Measurements from ENCODE around the gene CRPPA.
"Not testable (repeated sequence)": the region's sequence is repeated elsewhere in the genome, so short reads cannot be mapped to it uniquely, and the experiment has no call there.

The CRPPA gene

DNA sequence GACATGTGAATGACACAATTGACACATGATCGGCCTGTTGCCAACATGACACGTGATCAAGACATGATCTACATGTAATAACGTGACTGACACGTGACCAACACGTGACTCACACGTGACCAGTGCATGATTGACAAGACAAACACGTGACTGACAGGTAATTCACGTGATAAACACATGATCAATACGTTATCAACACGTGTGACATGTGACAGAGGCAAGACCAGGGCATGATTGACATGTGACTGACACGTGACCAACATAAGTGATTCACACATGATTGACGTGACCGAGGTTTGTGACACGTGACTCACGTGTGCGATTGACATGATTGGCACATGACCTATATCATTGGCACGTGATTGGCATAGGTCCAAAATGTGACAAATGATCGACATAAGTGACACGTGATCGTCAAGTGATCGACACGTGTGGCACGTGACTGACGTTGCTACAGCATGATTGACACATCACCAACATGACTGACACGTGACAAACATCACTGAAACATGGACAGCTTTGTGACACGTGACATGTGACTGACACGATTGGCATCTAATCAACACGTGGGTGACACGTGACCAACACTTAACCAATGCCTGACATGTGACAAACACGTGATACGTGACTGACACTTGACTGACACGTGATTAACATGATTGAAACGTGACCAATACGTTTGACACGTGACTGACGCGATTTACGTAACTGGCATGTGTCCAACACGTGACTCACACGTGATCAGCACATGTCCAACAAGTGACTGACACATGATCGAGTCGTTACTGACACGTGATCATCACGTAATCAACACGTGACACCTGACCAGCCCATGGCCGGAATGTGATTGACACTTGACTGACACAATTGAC, 23.0 kb downstream of the CRPPA start:
- DNase-seq (ENCODE audit: low read depth in 2 of 3, low spot score in 1 of 3), result no peak

DNA sequence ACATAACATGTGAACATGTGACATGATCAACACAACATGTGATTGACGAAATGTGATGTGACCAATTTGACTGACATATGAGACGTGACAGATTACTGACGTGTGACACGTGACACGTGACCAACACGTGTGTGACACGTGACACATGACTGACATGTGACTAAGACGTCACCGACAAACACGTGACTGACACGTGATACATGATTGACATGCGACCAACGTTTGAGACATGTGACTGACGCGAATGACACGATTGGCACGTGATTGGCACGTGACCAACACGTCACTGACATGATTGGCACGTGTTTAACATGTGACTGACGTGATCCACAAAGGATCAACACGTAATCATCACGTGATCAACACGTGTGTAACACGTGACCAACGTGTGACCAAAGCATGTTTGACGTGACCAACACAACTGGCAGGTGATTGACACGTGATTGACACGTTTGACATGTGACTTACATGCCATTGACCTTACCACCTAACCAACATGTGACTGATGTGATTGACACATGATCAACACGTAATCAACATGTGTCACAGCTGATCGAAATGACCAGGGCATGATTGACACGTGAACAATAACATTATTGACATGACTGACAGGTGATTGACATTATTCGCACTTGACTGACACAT, 23.7 kb downstream of the CRPPA start:
- no peak for DNase-seq (ENCODE audit: low read depth in 2 of 3, low spot score in 1 of 3)

DNA sequence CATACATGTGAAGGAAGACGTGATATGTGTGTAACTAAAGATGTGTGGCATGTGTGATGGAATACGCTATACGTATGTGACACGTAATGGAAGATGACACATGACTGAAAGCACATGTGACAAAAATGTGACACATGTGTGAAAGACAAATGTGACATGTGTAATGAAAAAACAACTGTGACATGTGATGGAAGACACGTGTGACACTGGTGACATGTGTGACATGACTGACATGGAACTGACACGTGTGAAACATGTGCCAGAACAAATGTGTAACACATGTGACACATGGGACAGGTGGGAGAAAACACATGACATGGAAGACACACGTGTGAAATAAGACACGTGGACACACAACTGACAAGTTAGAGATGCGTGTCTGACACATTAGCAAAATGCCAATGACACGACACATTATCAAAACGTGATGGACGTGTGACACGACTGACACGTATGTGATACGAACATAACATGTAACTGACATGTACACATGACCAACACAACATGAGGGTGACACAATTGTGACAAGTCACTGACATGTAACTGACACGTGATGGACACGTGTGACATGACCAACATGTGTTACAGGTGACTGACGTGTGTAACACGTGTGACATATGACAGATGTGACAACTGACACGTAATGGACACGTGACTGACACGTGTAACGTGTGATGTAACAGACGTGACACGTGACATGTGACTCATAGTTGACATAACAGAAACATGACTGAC, 24.4 kb downstream of the CRPPA start:
- no peak for DNase-seq (ENCODE audit: low read depth in 2 of 3, low spot score in 1 of 3)

DNA sequence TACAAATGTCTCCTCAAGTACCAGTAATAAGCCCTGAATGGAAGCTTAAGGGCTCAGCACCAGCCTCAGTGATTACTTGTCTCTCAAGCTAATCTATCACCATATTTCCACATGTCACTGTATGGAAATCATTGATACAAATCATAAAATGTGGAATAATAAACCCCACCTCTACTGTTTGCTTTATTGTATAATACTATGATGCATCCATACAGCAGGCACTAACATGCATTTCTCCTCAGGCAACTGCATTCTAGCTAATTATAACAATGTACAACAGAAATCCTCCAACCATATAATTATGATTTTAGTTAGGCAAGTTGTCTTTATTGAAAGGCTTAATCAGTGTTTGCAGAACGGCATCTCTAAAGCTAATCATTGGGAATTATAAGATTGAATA, 26.2 kb downstream of the CRPPA start:
- no peak for DNase-seq (ENCODE audit: low read depth in 2 of 3, low spot score in 1 of 3)

DNA sequence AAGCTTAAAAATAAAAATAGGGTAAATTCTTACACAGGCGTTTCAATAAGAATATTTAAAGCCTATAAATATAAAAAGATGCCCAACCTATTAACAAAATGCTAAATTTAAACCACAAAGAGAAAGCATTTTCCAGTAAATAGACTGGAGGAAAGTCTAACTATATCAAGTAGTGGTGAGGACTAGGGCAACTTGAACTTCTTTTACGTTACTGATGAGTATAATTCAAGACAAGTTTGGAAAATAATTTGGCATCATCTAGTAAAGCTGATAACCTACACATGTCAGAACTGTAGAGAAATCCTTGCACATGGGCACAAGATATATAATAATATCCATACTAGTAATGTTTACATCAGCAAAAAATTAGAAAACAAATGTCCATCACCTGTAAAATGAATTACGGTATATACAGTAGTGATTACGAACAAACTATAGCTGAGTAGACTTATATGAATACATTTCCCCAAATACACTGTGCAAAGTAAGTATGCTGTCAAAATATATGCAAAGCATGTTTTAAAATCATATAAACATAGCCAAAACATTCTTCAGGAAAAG, 27.4 kb downstream of the CRPPA start:
- DNase-seq (ENCODE audit: low read depth in 2 of 3, low spot score in 1 of 3), result no peak

DNA sequence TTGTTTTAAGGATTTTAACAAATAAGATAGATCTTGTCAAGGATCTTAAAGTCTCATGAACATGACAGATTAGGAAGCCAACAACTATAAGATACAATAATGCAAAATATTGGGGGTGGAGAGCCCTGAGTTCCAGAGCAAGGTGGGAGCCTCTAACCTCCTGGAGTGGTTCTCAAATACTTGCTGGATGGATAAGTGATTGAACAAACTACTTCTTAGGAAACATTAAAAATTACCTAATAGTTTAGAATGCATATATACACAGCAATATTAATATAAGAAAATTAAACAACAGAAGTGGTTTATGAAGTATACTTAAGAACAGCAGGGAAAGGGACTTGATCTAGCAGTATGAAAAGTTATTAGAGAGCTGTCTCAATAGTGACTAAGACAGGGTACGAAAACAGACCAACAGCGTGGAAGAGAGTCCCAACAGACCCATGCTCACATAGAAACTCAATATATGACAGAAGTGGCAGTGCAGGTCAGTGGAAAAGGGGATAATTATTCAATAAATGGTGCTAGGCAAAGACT, 28.3 kb downstream of the CRPPA start:
- no peak for DNase-seq (ENCODE audit: low read depth in 2 of 3, low spot score in 1 of 3)

DNA sequence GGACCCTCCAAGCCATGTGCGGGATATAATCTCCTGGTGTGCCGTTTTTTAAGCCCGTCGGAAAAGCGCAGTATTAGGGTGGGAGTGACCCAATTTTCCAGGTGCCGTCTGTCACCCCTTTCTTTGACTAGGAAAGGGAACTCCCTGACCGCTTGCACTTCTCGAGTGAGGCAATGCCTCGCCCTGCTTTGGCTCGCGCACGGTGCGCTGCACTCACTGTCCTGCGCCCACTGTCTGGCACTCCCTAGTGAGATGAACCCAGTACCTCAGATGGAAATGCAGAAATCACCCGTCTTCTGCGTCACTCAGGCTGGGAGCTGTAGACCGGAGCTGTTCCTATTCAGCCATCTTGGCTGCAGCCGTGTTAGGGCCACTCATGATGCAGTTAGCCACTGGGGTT, 37.6 kb downstream of the CRPPA start:
- not testable (repeated sequence) for DNase-seq (ENCODE audit: low read depth in 2 of 3, low spot score in 1 of 3)

DNA sequence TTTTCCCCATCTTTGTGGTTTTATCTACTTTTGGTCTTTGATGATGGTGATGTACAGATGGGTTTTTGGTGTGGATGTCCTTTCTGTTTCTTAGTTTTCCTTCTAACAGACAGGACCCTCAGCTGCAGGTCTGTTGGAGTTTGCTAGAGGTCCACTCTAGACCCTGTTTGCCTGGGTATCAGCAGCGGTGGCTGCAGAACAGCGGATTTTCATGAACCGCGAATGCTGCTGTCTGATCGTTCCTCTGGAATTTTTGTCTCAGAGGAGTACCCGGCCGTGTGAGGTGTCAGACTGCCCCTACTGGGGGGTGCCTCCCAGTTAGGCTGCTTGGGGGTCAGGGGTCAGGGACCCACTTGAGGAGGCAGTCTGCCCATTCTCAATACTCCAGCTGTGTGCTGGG, 38.2 kb downstream of the CRPPA start:
- not testable (repeated sequence) for DNase-seq (ENCODE audit: low read depth in 2 of 3, low spot score in 1 of 3)
